Ovary (tissue), 3 donors: Measurements from ENCODE around the gene SCO2.

Experiments used
- EP300 ChIP-seq: sonication (generic); formaldehyde crosslinking; IDR thresholded peaks from one replicate; pipeline ENCODE4 v1.6.1; 2017; ENCODE audit warnings: antibody characterized with exemption
- POLR2A ChIP-seq: fragments of 450-650 bp; IDR thresholded peaks from one replicate; pipeline ENCODE4 v1.6.1; 2017; ENCODE audit warnings: antibody characterized with exemption, mild to moderate bottlenecking, moderate library complexity
- TF ChIP-seq, protein P1 (sequence below), 3 donors: fragments of 450-650 bp in 2 of 3; fragments of 200-600 bp in 1 of 3; IDR thresholded peaks; one replicate each; pipeline versions ENCODE4 v1.5.1 to v1.8.0; 2016 to 2022; ENCODE audit warnings: antibody characterized with exemption in 3 of 3, mild to moderate bottlenecking in 1 of 3
- donor health status: DM: no; HTN: no; CAD: no.

DNA sequence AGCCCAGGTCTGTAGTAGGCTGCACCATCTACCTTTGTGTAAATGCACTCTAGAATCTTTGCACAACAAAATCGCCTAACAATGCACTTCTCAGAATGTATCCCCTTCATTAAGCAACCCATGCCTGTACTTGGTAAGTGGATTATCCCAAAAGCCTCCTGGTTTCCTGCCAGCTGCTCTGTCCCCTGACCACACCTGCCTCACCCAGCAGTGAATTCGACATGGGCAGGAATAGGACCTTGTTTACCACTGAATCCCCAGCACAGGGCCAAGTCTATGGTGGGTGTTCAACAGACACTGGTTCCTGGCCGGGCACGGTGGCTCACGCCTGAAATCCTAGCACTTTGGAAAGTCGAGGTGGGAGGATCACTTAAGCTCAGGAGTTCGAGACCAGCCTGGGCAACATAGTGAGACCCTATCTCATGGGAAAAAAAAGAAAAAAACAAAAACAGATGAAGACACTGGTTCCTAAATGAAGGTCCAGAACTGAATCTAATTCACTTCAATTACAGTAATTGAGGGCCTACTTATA lies 42.4 kb upstream of the SCO2 start:
- TF ChIP-seq, protein P1, sequence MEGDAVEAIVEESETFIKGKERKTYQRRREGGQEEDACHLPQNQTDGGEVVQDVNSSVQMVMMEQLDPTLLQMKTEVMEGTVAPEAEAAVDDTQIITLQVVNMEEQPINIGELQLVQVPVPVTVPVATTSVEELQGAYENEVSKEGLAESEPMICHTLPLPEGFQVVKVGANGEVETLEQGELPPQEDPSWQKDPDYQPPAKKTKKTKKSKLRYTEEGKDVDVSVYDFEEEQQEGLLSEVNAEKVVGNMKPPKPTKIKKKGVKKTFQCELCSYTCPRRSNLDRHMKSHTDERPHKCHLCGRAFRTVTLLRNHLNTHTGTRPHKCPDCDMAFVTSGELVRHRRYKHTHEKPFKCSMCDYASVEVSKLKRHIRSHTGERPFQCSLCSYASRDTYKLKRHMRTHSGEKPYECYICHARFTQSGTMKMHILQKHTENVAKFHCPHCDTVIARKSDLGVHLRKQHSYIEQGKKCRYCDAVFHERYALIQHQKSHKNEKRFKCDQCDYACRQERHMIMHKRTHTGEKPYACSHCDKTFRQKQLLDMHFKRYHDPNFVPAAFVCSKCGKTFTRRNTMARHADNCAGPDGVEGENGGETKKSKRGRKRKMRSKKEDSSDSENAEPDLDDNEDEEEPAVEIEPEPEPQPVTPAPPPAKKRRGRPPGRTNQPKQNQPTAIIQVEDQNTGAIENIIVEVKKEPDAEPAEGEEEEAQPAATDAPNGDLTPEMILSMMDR (IDR thresholded peaks at IDR 0.05): no peak
- TF ChIP-seq EP300 (no peak), POLR2A (no peak)
